HCT116 (cell line): ENCODE measurements around the gene ZNF555. TPM values are rescaled to one million over a fixed set of nuclear protein-coding genes. Genes with fewer than 3 reads are reported as not detected.

Source experiments
- ATAC-seq: fragments of 200-7000 bp; cut with Tn5 transposase; 2 replicates; pipeline ENCODE4 v1.9.1; 2020; ENCODE audit warnings: mild to moderate bottlenecking, moderate library complexity
- BruUV-seq: library from RNA; stranded (reverse); fragments of 400-500 nt; replicated peaks from 2 replicates; lab custom pipeline; 2021; lab: Mats Ljungman, UMichigan
- CTCF ChIA-PET: fragments of 300-600 bp; sonication (Branson Sonifier 250); formaldehyde crosslinking; loops from one replicate; lab custom pipeline; 2021; ENCODE audit warnings: antibody characterized with exemption; lab: Charles Lee
- POLR2A ChIA-PET: fragments of 300-600, 350-600 bp; sonication (Branson Sonifier 250); formaldehyde crosslinking; loops from one replicate; lab custom pipeline; 2021; ENCODE audit warnings: antibody characterized with exemption; lab: Charles Lee
- RAD21 ChIA-PET, 2 experiments: fragments of 300-600 bp; sonication (Branson Sonifier 250); formaldehyde crosslinking; loops; one replicate each; lab custom pipeline; 2023; ENCODE audit warnings: low total read pairs in 2 of 2; ENCODE audit not compliant: uncharacterized antibody in 2 of 2, unreplicated experiment in 2 of 2, low non-redundant PET in 1 of 2; lab: Charles Lee
- DNase-seq: peaks from one replicate; pipeline ENCODE4 v3.0.0-alpha.2; 2010; ENCODE audit warnings: low read depth, low spot score
- H2AFZ ChIP-seq: fragments of 200-600 bp; shearing (Covaris generic), sonication (generic); 2 replicates; pipeline ENCODE4 v1.6.1; 2017; ENCODE audit warnings: low read depth, mixed run types, mixed read lengths, antibody characterized with exemption, low read length; ENCODE audit not compliant: poor library complexity, severe bottlenecking
- H3K27ac ChIP-seq: 2 replicates; pipeline ENCODE4 v1.5.1; 2012; ENCODE audit warnings: low read depth, low read length
- H3K27me3 ChIP-seq: fragments of 200-600 bp; sonication (generic); 2 replicates; pipeline ENCODE4 v1.6.1; 2016; ENCODE audit warnings: mixed run types, low read length, mixed read lengths; ENCODE audit not compliant: insufficient read depth
- H3K36me3 ChIP-seq, 2 experiments: fragments of 200-500 bp in 1 of 2; fragments of 200-600 bp in 1 of 2; sonication (Bioruptor generic) in 1 of 2; sonication (generic) in 1 of 2; 2 replicates each; pipeline versions ENCODE4 v1.5.1 to v1.6.1; 2014 to 2016; ENCODE audit warnings: low read length in 2 of 2, inconsistent platforms in 1 of 2, mixed read lengths in 1 of 2, mixed run types in 1 of 2; ENCODE audit not compliant: insufficient read depth in 2 of 2, control insufficient read depth in 1 of 2
- H3K4me1 ChIP-seq, 2 experiments: fragments of 200-600 bp in 1 of 2; sonication (generic) in 1 of 2; 2 replicates each; pipeline versions ENCODE4 v1.5.1 to v1.6.1; 2012 to 2017; ENCODE audit warnings: low read length in 2 of 2, inconsistent platforms in 1 of 2, mild to moderate bottlenecking in 1 of 2, mixed read lengths in 1 of 2, mixed run types in 1 of 2, moderate library complexity in 1 of 2; ENCODE audit not compliant: insufficient read depth in 2 of 2, control insufficient read depth in 1 of 2
- H3K4me2 ChIP-seq: fragments of 200-600 bp; sonication (generic); 2 replicates; pipeline ENCODE4 v1.6.1; 2017; ENCODE audit warnings: mixed run types, low read length, mixed read lengths
- H3K4me3 ChIP-seq, 2 experiments: fragments of 200-600 bp in 1 of 2; sonication (generic) in 1 of 2; replicated peaks in 1 of 2; 2 replicates each; pipeline ENCODE4 v1.5.1; 2011 to 2016; ENCODE audit warnings: low read length in 2 of 2, control low read depth in 1 of 2, low read depth in 1 of 2, mild to moderate bottlenecking in 1 of 2, mixed read lengths in 1 of 2, mixed run types in 1 of 2
- H3K79me2 ChIP-seq: fragments of 200-600 bp; sonication (generic); 2 replicates; pipeline ENCODE4 v1.6.1; 2017; ENCODE audit warnings: mild to moderate bottlenecking, mixed run types, low read length, moderate library complexity, mixed read lengths; ENCODE audit not compliant: insufficient read depth
- H3K9ac ChIP-seq: fragments of 200-600 bp; sonication (generic); 2 replicates; pipeline ENCODE4 v1.6.1; 2016; ENCODE audit warnings: low read length, mixed read lengths
- H3K9me2 ChIP-seq: fragments of 200-600 bp; sonication (generic), shearing (Covaris generic); 2 replicates; pipeline ENCODE4 v1.6.1; 2017; ENCODE audit warnings: mixed run types, mild to moderate bottlenecking, moderate library complexity; ENCODE audit not compliant: insufficient read depth
- H3K9me3 ChIP-seq, 2 experiments: fragments of 200-500 bp in 1 of 2; fragments of 200-600 bp in 1 of 2; sonication (Bioruptor generic) in 1 of 2; sonication (generic) in 1 of 2; 2 replicates each; pipeline ENCODE4 v1.6.1; 2014 to 2017; ENCODE audit warnings: low read length in 2 of 2, mixed read lengths in 2 of 2, inconsistent platforms in 1 of 2, low read depth in 1 of 2, mild to moderate bottlenecking in 1 of 2, mixed run types in 1 of 2, moderate library complexity in 1 of 2; ENCODE audit not compliant: control insufficient read depth in 1 of 2, insufficient read depth in 1 of 2
- H4K20me1 ChIP-seq: fragments of 200-600 bp; sonication (generic), shearing (Covaris generic); 2 replicates; pipeline ENCODE4 v1.6.1; 2017; ENCODE audit warnings: mixed run types, mild to moderate bottlenecking, moderate library complexity; ENCODE audit not compliant: insufficient read depth
- ATF3 ChIP-seq: IDR thresholded peaks from 2 replicates; pipeline ENCODE4 v1.6.1; 2012
- CBX3 ChIP-seq: IDR thresholded peaks from 2 replicates; pipeline ENCODE4 v1.6.1; 2012; ENCODE audit warnings: low read depth
- CEBPB ChIP-seq: IDR thresholded peaks from 2 replicates; pipeline ENCODE4 v1.6.1; 2012; ENCODE audit warnings: low read depth
- EGR1 ChIP-seq: IDR thresholded peaks from 2 replicates; pipeline ENCODE4 v1.6.1; 2012; ENCODE audit warnings: low read depth
- ELF1 ChIP-seq: IDR thresholded peaks from 2 replicates; pipeline ENCODE4 v1.6.1; 2012; ENCODE audit warnings: low read depth, borderline replicate concordance
- EZH2 ChIP-seq: fragments of 200-600 bp; sonication (generic); IDR thresholded peaks from 2 replicates; pipeline ENCODE4 v1.6.1; 2017; ENCODE audit warnings: antibody characterized with exemption, mixed run types
- FOSL1 ChIP-seq: IDR thresholded peaks from 2 replicates; pipeline ENCODE4 v1.6.1; 2012; ENCODE audit warnings: low read depth
- JUND ChIP-seq: IDR thresholded peaks from 2 replicates; pipeline ENCODE4 v1.6.1; 2012
- MAX ChIP-seq: IDR thresholded peaks from 2 replicates; pipeline ENCODE4 v1.6.1; 2012
- POLR2A ChIP-seq: IDR thresholded peaks from 2 replicates; pipeline ENCODE4 v1.7.0; 2011; ENCODE audit warnings: borderline replicate concordance; ENCODE audit not compliant: insufficient read depth, insufficient read length; ENCODE audit errors: extremely low read depth
- POLR2AphosphoS5 ChIP-seq: IDR thresholded peaks from 2 replicates; pipeline ENCODE4 v1.6.1; 2011; ENCODE audit warnings: mild to moderate bottlenecking, low read depth, low read length, moderate library complexity
- RAD21 ChIP-seq: IDR thresholded peaks from 2 replicates; pipeline ENCODE4 v1.6.1; 2012; ENCODE audit warnings: low read depth, mild to moderate bottlenecking
- SP1 ChIP-seq: IDR thresholded peaks from 2 replicates; pipeline ENCODE4 v1.6.1; 2012; ENCODE audit warnings: low read depth
- SRF ChIP-seq: IDR thresholded peaks from 2 replicates; pipeline ENCODE4 v1.6.1; 2012; ENCODE audit warnings: low read depth
- TCF7L2 ChIP-seq: IDR thresholded peaks from 2 replicates; pipeline ENCODE4 v1.7.0; 2011; ENCODE audit warnings: borderline replicate concordance, inconsistent platforms; ENCODE audit not compliant: insufficient read depth, insufficient read length; ENCODE audit errors: extremely low read depth
- ZBTB33 ChIP-seq: IDR thresholded peaks from 2 replicates; pipeline ENCODE4 v1.6.1; 2011; ENCODE audit warnings: mild to moderate bottlenecking, low read length, moderate library complexity; ENCODE audit not compliant: insufficient replicate concordance; ENCODE audit errors: extremely low read depth
- ZFX ChIP-seq: fragments of 450-650 bp; IDR thresholded peaks from 2 replicates; pipeline ENCODE4 v1.6.1; 2017
- ZNF274 ChIP-seq: fragments of 200-500 bp; sonication (Bioruptor generic); IDR thresholded peaks from 2 replicates; pipeline ENCODE4 v1.6.1; 2014; ENCODE audit warnings: mild to moderate bottlenecking, low read depth, low read length, inconsistent platforms
- intact Hi-C: fragments of 100-400 bp; cut with micrococcal nuclease; formaldehyde crosslinking; loops from 2 replicates; pipeline ENCODE4 v1.10.0; 2022
- total RNA-seq: library from RNA; stranded (reverse); gene quantifications from one replicate; pipeline ENCODE4 v1.2.1, GENCODE V29; 2021; ENCODE audit not compliant: unreplicated experiment
- TF ChIP-seq, protein P1 (sequence below), 3 experiments: fragments of 200-600 bp in 1 of 3; sonication (generic) in 1 of 3; IDR thresholded peaks in 2 of 3; conservative IDR thresholded peaks in 1 of 3; 2 replicates each; pipeline ENCODE4 v1.5.1; 2012 to 2017; ENCODE audit warnings: low read depth in 2 of 3, low read length in 2 of 3, antibody characterized with exemption in 1 of 3, borderline replicate concordance in 1 of 3, control low read depth in 1 of 3, mild to moderate bottlenecking in 1 of 3, mixed read lengths in 1 of 3, mixed run types in 1 of 3, moderate library complexity in 1 of 3; ENCODE audit not compliant: insufficient read depth in 1 of 3
- TF ChIP-seq, protein P2 (sequence below): IDR thresholded peaks from 2 replicates; pipeline ENCODE4 v1.6.1; 2012; ENCODE audit warnings: low read depth

The ZNF555 gene
- total RNA-seq, 1 experiment from 2014 or later: 4.5 TPM

- POLR2A ChIA-PET: no interaction called here
- H3K4me2 ChIP-seq: no peak overlapping the region
- H2AFZ ChIP-seq: no peak overlapping the region
- no peak for ATAC-seq
- H4K20me1 ChIP-seq: no peaks in the 10 kb centered on the region
- CTCF ChIA-PET: no interaction called here
- no peak for TF ChIP-seq ZNF274
- no peak for TF ChIP-seq JUND
- no peak for TF ChIP-seq ZFX
- no peak for TF ChIP-seq FOSL1
- no peak for TF ChIP-seq CEBPB
- TF ChIP-seq MAX: no peak
- TF ChIP-seq, protein P1, sequence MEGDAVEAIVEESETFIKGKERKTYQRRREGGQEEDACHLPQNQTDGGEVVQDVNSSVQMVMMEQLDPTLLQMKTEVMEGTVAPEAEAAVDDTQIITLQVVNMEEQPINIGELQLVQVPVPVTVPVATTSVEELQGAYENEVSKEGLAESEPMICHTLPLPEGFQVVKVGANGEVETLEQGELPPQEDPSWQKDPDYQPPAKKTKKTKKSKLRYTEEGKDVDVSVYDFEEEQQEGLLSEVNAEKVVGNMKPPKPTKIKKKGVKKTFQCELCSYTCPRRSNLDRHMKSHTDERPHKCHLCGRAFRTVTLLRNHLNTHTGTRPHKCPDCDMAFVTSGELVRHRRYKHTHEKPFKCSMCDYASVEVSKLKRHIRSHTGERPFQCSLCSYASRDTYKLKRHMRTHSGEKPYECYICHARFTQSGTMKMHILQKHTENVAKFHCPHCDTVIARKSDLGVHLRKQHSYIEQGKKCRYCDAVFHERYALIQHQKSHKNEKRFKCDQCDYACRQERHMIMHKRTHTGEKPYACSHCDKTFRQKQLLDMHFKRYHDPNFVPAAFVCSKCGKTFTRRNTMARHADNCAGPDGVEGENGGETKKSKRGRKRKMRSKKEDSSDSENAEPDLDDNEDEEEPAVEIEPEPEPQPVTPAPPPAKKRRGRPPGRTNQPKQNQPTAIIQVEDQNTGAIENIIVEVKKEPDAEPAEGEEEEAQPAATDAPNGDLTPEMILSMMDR (IDR thresholded peaks at IDR 0.05 in 2 of 3, conservative IDR thresholded peaks at IDR 0.05 in 1 of 3; ENCODE audit: borderline replicate concordance in 1 of 3, insufficient read depth in 1 of 3, low read depth in 2 of 3, low read length in 2 of 3): no peak
- TF ChIP-seq ZBTB33: no peak
- TF ChIP-seq POLR2AphosphoS5: no peak
- TF ChIP-seq SRF: no peak
- no peak for TF ChIP-seq TCF7L2
- TF ChIP-seq POLR2A: no peak
- no peak for TF ChIP-seq ATF3
- TF ChIP-seq, protein P2, sequence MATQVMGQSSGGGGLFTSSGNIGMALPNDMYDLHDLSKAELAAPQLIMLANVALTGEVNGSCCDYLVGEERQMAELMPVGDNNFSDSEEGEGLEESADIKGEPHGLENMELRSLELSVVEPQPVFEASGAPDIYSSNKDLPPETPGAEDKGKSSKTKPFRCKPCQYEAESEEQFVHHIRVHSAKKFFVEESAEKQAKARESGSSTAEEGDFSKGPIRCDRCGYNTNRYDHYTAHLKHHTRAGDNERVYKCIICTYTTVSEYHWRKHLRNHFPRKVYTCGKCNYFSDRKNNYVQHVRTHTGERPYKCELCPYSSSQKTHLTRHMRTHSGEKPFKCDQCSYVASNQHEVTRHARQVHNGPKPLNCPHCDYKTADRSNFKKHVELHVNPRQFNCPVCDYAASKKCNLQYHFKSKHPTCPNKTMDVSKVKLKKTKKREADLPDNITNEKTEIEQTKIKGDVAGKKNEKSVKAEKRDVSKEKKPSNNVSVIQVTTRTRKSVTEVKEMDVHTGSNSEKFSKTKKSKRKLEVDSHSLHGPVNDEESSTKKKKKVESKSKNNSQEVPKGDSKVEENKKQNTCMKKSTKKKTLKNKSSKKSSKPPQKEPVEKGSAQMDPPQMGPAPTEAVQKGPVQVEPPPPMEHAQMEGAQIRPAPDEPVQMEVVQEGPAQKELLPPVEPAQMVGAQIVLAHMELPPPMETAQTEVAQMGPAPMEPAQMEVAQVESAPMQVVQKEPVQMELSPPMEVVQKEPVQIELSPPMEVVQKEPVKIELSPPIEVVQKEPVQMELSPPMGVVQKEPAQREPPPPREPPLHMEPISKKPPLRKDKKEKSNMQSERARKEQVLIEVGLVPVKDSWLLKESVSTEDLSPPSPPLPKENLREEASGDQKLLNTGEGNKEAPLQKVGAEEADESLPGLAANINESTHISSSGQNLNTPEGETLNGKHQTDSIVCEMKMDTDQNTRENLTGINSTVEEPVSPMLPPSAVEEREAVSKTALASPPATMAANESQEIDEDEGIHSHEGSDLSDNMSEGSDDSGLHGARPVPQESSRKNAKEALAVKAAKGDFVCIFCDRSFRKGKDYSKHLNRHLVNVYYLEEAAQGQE: no peak
- TF ChIP-seq EGR1: no peak
- TF ChIP-seq ELF1: no peak
- no peak for TF ChIP-seq EZH2
- no peak for TF ChIP-seq RAD21
- no peak for TF ChIP-seq CBX3
- TF ChIP-seq SP1: no peak
- H3K9ac ChIP-seq: no peak overlapping the region
- peaks cover 8 to 30% of the 10 kb centered on the region in 2 experiments; a peak in 3 of 4 replicates for H3K36me3 ChIP-seq
- no peaks in the 10 kb centered on the region for H3K9me3 ChIP-seq
- no TSS peak for BruUV-seq
- no peaks in the 10 kb centered on the region for H3K27me3 ChIP-seq
- H3K4me3 ChIP-seq: no peak overlapping the region
- intact Hi-C loops: no loop called here
- no peaks in the 10 kb centered on the region for H3K79me2 ChIP-seq
- H3K27ac ChIP-seq: no peak overlapping the region
- no peaks in the 10 kb centered on the region; a peak in 1 of 4 replicates for H3K4me1 ChIP-seq
- RAD21 ChIA-PET: no interaction called here
- no peaks in the 10 kb centered on the region for H3K9me2 ChIP-seq
- no peak for DNase-seq
Observed at GRCh38 chr19:2811221-2811722, 30.0 kb upstream of the ZNF555 start.
